IPS DF 6.9 (cell line): ENCODE measurements around the gene FOXF1.

ENCODE experiments used
- DNase-seq: peaks from one replicate; pipeline ENCODE4 v3.0.0-alpha.2; 2013; ENCODE audit warnings: low read depth, low spot score
- H3K27ac ChIP-seq: one replicate; pipeline ENCODE4 v1.5.1; 2013; ENCODE audit warnings: low read length, control low read depth
- H3K27me3 ChIP-seq: 2 replicates; pipeline ENCODE4 v1.6.1; 2013; ENCODE audit warnings: mild to moderate bottlenecking, low read length; ENCODE audit not compliant: control insufficient read depth, insufficient read depth
- H3K36me3 ChIP-seq: 2 replicates; pipeline ENCODE4 v1.6.1; 2013; ENCODE audit warnings: low read length; ENCODE audit not compliant: control insufficient read depth, insufficient read depth
- H3K4me1 ChIP-seq: 2 replicates; pipeline ENCODE4 v1.6.1; 2013; ENCODE audit warnings: low read length; ENCODE audit not compliant: control insufficient read depth, insufficient read depth
- H3K4me3 ChIP-seq: 2 replicates; pipeline ENCODE4 v1.5.1; 2013; ENCODE audit warnings: mild to moderate bottlenecking, low read length
- H3K9me3 ChIP-seq: 2 replicates; pipeline ENCODE4 v1.6.1; 2013; ENCODE audit warnings: low read length, inconsistent platforms; ENCODE audit not compliant: control insufficient read depth, insufficient read depth
- WGBS: extraction: QIAGEN DNeasy Blood & Tissue Kit; methylation state at CpG from one replicate; pipeline ENCODE4 v1.1.7; 2013; ENCODE audit warnings: mixed read lengths, missing lambda C conversion rate; ENCODE audit not compliant: insufficient read length, insufficient coverage; 5-methylcytosine and 5-hydroxymethylcytosine counted together

Gene FOXF1

DNA sequence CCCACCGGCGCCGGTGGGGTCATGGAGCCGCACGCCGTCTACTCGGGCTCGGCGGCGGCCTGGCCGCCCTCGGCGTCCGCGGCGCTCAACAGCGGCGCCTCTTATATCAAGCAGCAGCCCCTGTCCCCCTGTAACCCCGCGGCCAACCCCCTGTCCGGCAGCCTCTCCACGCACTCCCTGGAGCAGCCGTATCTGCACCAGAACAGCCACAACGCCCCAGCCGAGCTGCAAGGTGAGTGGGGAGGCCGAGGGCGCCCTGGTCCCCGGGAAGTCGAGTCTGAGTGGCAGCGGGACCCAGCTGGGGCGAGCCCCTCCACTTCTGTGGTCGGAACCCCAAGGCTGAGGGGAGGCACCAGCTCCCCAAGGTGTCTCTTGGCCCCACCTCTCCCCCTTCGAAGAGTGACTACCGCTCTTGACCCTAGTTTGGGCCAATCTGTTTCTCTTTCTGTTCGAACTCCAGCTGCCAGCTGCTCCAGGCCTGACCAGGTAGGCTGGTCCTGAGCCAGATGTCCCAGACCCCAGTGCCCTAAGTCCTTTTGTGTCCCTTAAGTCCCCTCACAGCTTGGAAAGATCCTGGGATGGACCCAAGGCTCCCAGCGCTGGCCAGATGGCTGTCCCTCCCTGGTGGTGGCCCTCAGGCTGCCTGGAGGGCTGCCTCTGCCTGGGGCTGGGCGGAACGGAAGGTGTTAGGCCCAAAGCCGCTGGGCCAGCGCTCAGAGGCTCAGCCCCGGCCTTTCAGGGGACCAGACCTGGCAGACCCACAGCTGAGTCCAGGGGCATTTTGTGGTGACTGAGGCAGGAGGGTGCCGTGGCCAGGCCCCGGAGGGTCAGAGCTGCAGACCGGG lies 1.2 kb downstream of the FOXF1 start:
- no peak overlapping the region for H3K27ac ChIP-seq
- H3K9me3 ChIP-seq, result no peaks in the 10 kb centered on the region
- H3K36me3 ChIP-seq, result no peaks in the 10 kb centered on the region
- DNase-seq, result no peak
- H3K4me3 ChIP-seq, result no peak overlapping the region
- no CpG with 5 or more reads among the region's 44 CpGs for WGBS
- peaks cover 89% of the 10 kb centered on the region for H3K27me3 ChIP-seq
- H3K4me1 ChIP-seq, result peaks cover 15% of the 10 kb centered on the region

DNA sequence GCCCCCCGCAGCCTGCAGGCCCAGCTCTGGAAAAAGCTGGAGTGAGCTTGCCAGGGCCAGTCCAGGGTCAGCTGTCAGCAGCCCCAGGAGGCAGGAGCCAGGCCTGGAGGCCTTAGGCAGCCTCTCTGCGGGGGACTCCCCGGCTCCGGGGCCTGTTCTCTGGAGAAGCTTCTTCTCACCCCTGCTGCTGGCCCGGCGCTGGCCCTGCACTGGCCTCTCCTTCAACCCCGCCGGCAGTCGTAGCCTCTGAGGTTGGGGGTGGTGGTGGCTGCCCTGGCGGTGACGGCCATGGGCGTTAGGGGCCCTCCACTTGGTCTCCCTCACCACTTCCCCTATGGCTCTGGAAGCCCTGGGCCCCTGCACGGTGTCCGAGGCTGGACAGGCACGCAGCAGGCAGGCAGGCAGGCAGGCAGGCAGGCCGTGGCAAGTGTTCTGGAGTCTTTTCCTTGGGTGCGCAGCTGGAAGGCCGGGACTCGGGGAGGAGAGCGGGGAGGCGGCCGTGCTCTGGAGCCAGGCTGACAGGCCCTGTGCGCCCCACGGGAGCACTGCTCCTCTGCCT lies 2.1 kb downstream of the FOXF1 start:
- no peak overlapping the region for H3K4me3 ChIP-seq
- H3K36me3 ChIP-seq, result no peaks in the 10 kb centered on the region
- no peak for DNase-seq
- H3K9me3 ChIP-seq, result no peaks in the 10 kb centered on the region
- H3K27me3 ChIP-seq, result peaks cover 89% of the 10 kb centered on the region
- H3K27ac ChIP-seq, result no peak overlapping the region
- H3K4me1 ChIP-seq, result peaks cover 15% of the 10 kb centered on the region
- WGBS, result no CpG with 5 or more reads among the region's 24 CpGs

DNA sequence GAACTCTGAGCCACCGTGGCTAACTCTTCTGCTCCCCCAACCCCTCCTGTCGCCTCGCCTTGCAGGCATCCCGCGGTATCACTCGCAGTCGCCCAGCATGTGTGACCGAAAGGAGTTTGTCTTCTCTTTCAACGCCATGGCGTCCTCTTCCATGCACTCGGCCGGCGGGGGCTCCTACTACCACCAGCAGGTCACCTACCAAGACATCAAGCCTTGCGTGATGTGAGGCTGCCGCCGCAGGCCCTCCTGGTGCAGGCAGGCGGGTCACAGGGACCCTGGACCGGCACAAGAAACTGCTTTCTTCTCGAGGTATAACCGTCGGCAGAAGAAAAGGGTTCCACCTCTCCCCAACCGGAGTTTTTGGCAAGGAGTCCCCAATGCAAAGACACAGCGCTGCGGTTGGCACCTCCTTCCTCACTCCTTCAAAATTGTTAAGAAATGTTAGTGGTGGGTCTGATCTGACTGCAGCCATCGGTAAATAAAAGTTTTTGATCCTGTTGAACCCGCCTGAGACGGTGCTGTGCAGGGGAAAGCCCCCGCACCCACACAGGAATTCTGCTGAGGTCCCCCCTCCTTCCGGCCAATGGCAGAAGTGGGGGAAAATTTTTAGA lies 2.6 kb downstream of the FOXF1 start:
- WGBS, result no CpG with 5 or more reads among the region's 29 CpGs
- no peak for DNase-seq
- H3K9me3 ChIP-seq, result no peaks in the 10 kb centered on the region
- peaks cover 13% of the 10 kb centered on the region for H3K4me1 ChIP-seq
- no peak overlapping the region for H3K4me3 ChIP-seq
- H3K27ac ChIP-seq, result no peak overlapping the region
- peaks cover 87% of the 10 kb centered on the region for H3K27me3 ChIP-seq
- no peaks in the 10 kb centered on the region for H3K36me3 ChIP-seq

DNA sequence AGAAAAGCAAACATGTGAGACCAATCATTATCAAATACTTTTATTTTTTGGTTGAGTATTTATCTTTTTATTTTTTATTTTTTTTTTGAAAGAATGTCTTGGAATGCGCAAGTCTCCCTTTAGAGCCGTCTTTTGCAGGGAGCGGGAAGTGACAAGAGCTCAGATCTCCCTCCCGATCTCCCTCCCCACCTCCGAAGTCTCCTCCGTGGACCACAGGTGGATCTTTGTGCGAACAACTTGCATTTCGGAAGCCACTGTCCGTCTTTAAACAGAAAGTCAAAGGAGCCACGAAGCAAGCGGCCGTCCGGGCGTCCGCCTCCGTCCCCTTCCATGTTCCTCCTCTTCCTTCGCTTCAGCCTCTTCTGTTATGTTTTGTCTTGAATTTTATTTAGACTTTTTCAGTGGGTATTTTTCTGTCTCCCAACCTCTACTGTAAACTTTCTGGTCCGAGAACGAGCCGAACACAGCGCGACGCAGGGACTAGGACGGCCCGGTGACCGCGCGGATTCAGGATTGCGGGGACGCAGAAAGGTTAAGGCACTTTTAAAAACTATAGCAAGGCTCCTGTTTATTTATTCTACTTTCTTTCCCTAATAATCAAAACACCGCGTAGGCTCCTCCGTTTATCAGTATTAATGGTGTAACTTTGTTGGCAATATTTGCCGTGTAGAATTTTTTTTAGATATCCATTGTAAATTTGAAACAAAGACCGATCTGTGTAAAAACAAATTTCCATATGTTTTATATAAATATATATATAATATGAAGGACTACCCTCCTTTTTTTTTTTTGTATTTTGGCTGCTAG lies 3.3 kb downstream of the FOXF1 start:
- H3K27me3 ChIP-seq, result peaks cover 86% of the 10 kb centered on the region
- no peak overlapping the region for H3K4me3 ChIP-seq
- peaks cover 13% of the 10 kb centered on the region for H3K4me1 ChIP-seq
- no peak overlapping the region for H3K27ac ChIP-seq
- WGBS, result no CpG with 5 or more reads among the region's 35 CpGs
- no peak for DNase-seq
- H3K36me3 ChIP-seq, result no peaks in the 10 kb centered on the region
- H3K9me3 ChIP-seq, result no peaks in the 10 kb centered on the region

DNA sequence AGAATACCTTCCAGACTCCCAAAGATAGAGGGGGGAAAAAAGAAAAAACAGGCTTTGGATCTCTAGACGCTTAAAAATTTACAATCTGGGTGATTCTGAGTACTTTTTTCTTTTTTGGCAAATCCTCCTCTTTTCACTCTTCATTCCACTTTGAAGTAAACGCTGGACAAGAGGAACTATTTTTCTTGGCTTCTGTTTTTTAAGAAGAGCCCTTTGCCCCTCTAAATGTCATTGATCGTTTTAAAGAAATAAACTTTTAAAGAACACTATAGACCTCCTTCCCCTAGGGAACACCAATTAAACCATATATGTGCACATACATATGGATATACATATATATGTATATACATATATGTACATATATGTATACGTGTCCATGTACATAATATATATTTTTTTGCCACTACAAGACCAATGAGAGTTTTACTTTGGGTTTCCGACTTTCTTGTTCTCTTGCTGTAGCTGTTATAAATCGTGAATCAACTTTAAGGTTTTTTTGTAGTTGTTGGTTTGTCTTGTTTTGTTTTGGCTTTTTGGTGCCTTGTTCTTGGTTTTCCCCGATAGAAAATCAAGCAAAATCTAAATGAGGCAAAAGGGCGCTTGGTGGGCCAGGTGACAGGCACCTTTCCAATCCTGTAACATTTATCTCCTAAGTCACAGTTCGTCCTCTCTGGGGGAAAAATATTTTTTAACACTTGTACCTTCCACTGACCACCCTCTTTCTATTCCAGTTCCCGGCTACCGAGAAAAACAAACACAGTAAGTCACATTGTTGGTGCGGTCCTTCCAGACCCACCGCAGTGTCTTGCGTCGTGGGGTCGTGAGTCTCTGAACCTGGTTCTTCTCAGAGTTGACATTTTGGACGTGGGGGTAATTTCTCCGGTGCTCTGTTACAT lies 4.4 kb downstream of the FOXF1 start:
- no peak overlapping the region for H3K27ac ChIP-seq
- H3K9me3 ChIP-seq, result no peaks in the 10 kb centered on the region
- peaks cover 10% of the 10 kb centered on the region for H3K4me1 ChIP-seq
- H3K27me3 ChIP-seq, result peaks cover 77% of the 10 kb centered on the region
- H3K36me3 ChIP-seq, result no peaks in the 10 kb centered on the region
- no peak for DNase-seq
- no CpG with 5 or more reads among the region's 18 CpGs for WGBS
- no peak overlapping the region for H3K4me3 ChIP-seq

DNA sequence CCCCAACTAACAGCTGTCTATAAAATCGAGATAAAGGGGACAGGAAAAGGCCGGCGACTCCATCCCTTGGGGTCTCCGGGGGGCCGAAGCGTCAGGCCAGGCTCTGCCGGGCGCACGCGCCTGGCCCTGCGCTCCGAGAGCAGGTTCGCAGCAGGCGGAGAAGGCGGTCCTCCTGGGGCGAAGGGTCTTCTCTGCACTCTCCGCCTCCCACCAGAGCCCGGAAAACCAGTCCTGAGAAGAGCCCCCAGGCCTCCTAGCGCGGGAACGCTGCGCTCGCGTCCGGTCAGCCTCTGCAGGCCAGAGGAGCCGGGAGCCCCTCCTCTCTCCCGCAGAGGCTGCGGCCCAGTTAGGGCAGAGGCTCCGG lies 5.1 kb downstream of the FOXF1 start:
- Histone ChIP-seq H3K36me3 (no peaks in the 10 kb centered on the region), H3K4me1 (peaks cover 10% of the 10 kb centered on the region), H3K9me3 (no peaks in the 10 kb centered on the region), H3K27me3 (peaks cover 75% of the 10 kb centered on the region), H3K4me3 (no peak overlapping the region), H3K27ac (no peak overlapping the region)
- no CpG with 5 or more reads among the region's 29 CpGs for WGBS
- DNase-seq, result no peak

DNA sequence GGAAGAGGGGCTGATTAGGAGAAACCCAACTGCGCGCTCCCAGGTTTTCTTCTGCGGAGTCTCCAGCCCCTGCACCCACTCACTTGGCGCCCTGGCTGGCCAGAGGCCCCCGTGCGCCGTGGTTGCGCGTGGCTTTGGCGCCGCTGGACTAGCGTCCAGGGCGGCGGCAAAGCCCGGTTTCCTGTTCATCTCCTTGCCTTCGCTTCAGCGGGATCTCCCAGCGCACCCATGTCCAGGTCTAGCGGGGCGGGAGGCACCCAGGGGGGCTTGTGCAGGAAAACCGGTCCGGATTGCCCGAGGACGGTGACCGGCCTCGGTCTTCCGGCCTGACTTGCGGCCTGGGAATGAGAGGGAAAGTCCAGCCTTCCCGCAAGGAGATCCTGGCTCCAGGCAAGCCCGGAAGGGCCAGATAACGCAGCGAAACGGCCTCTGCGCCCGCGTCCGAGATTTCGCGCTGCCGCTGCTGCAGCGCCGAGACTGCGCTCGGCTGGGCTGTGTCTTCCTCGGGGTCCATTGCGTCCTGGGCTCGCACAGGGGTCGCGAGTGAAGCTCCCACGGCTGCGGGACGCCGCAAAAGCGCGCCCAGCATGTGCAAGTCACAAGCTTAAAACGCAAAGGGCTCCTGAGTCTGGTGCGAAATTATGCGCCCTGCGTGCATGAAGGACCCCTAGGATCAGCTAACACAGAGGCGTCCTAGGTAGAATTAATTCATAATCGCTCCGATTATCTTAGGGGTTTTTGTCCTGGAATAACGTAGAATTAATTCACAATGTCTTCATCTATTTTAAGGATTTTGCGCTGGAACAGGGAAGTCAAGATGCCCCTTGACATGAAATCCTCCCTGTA lies 5.7 kb downstream of the FOXF1 start:
- no CpG with 5 or more reads among the region's 64 CpGs for WGBS
- Histone ChIP-seq H3K9me3 (no peaks in the 10 kb centered on the region), H3K27ac (no peak overlapping the region), H3K27me3 (peaks cover 70% of the 10 kb centered on the region), H3K4me1 (peaks cover 9% of the 10 kb centered on the region), H3K4me3 (0 out of 2 replicates have a peak overlapping the region, but pooled peaks have one; percentile 7), H3K36me3 (no peaks in the 10 kb centered on the region)
- DNase-seq, result no peak

DNA sequence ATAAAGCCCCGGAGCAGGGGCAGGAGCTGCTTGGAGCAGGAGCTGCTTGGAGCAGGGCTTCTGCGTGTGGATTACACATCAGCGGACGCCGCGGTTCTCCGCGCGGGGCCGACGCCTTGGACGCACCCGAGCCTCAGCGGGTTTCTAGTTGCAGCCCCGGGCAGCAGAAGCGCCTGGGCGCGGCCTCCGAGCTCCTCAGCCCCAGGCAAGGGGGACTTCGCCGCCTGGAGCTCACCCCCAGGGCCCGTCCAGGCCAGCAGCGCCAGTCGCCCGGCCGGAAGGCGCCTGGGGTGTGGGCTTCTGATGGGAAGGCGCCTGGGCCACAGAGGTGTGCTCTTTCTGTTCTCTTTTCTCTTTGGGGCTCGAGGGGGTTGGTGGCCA lies 6.3 kb downstream of the FOXF1 start:
- Histone ChIP-seq H3K9me3 (no peaks in the 10 kb centered on the region), H3K27ac (no peak overlapping the region), H3K4me3 (no peak overlapping the region), H3K27me3 (peaks cover 63% of the 10 kb centered on the region), H3K36me3 (no peaks in the 10 kb centered on the region), H3K4me1 (peaks cover 4% of the 10 kb centered on the region)
- no peak for DNase-seq
- WGBS, result no CpG with 5 or more reads among the region's 29 CpGs

DNA sequence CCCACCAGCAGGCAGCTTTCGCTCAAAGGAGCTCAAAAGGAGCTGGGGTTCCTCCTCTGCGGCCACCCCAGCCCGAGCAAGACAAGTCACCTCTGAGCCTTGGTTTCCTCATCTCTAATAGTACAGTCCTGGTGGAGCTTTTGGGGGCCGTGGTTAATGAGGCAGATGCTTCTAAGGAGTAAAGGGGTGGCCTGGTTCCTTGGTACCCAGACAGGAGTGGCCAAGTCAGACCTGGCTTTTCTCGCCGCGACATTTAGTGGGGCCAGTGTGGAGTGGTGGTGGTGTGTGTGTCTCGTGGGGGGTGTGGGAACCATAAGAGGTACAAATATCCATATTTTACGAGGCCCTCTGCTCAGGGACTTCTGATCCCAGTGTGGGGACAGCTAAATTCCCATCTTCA lies 6.7 kb downstream of the FOXF1 start:
- H3K9me3 ChIP-seq, result no peaks in the 10 kb centered on the region
- H3K4me3 ChIP-seq, result no peak overlapping the region
- DNase-seq, result no peak
- H3K27ac ChIP-seq, result no peak overlapping the region
- peaks cover 4% of the 10 kb centered on the region for H3K4me1 ChIP-seq
- H3K36me3 ChIP-seq, result no peaks in the 10 kb centered on the region
- peaks cover 59% of the 10 kb centered on the region for H3K27me3 ChIP-seq
- WGBS, result no CpG with 5 or more reads among the region's 9 CpGs
